GM12878 (cell line): Measurements from ENCODE around the gene PCCB. TPM values are rescaled to one million over a fixed set of nuclear protein-coding genes. Genes with fewer than 3 reads are reported as not detected.

Experiments
- CBFB ChIP-seq: IDR thresholded peaks from 2 replicates; pipeline ENCODE4 v1.6.1; 2016; ENCODE audit warnings: antibody characterized with exemption, low read depth
- CREB1 ChIP-seq: IDR thresholded peaks from 2 replicates; pipeline ENCODE4 v1.6.1; 2012; ENCODE audit warnings: low read depth, mild to moderate bottlenecking, inconsistent platforms
- HDAC2 ChIP-seq: fragments of 200-600 bp; sonication (generic); IDR thresholded peaks from 2 replicates; pipeline ENCODE4 v1.6.1; 2017
- KAT2A ChIP-seq: conservative IDR thresholded peaks from 2 replicates; pipeline ENCODE4 v1.6.1; 2011; ENCODE audit warnings: low read depth, low read length; ENCODE audit not compliant: control insufficient read depth
- KLF5 ChIP-seq: fragments of 450-650 bp; IDR thresholded peaks from 2 replicates; pipeline ENCODE4 v1.6.1; 2014; ENCODE audit warnings: mild to moderate bottlenecking; ENCODE audit not compliant: partially characterized antibody
- NFYA ChIP-seq: IDR thresholded peaks from 2 replicates; pipeline ENCODE4 v1.6.1; 2011; ENCODE audit warnings: low read depth, mild to moderate bottlenecking, low read length, improper control_type of control experiment, borderline replicate concordance
- NFYB ChIP-seq: IDR thresholded peaks from 2 replicates; pipeline ENCODE4 v1.6.1; 2011; ENCODE audit warnings: low read depth, mild to moderate bottlenecking, low read length, improper control_type of control experiment, moderate library complexity; ENCODE audit not compliant: insufficient read depth
- NR2C1 ChIP-seq: fragments of 450-650 bp; IDR thresholded peaks from 2 replicates; pipeline ENCODE4 v1.6.1; 2017; ENCODE audit warnings: antibody characterized with exemption, mild to moderate bottlenecking, moderate library complexity
- RAD51 ChIP-seq: fragments of 450-650 bp; IDR thresholded peaks from 2 replicates; pipeline ENCODE4 v1.6.1; 2016; ENCODE audit warnings: moderate library complexity, mild to moderate bottlenecking, inconsistent platforms
- RELA ChIP-seq: fragments of 450-650 bp; IDR thresholded peaks from 2 replicates; pipeline ENCODE4 v1.8.0; 2014; ENCODE audit warnings: borderline replicate concordance; ENCODE audit not compliant: partially characterized antibody
- SIX5 ChIP-seq: IDR thresholded peaks from 2 replicates; pipeline ENCODE4 v1.6.1; 2011; ENCODE audit warnings: mild to moderate bottlenecking, low read depth, low read length, moderate library complexity; ENCODE audit not compliant: severe bottlenecking
- SMARCA5 ChIP-seq: fragments of 450-650 bp; IDR thresholded peaks from 2 replicates; pipeline ENCODE4 v1.6.1; 2017; ENCODE audit warnings: mild to moderate bottlenecking
- STAT3 ChIP-seq: IDR thresholded peaks from 2 replicates; pipeline ENCODE4 v1.6.1; 2011; ENCODE audit warnings: low read depth, low read length, improper control_type of control experiment
- ZNF207 ChIP-seq: fragments of 450-650 bp; IDR thresholded peaks from 2 replicates; pipeline ENCODE4 v1.6.1; 2014; ENCODE audit warnings: antibody characterized with exemption, mild to moderate bottlenecking, borderline replicate concordance
- polyA plus RNA-seq, 11 experiments: library from polyadenylated mRNA; depleted of rRNA in 4 of 11; unstranded in 6 of 11; stranded (reverse) in 5 of 11; fragments of >200 nt; fragmentation: Nextera tagmentation in 4 of 11; fragmentation: Illumina TruSeq in 1 of 11; extraction: Ambion mirVana in 4 of 11; extraction: Trizol in 1 of 11; gene quantifications; 1 replicate in 1 of 11; 2 replicates in 10 of 11; pipeline versions ENCODE4 v1.2.1 to v1.2.3, GENCODE V29; 2011 to 2016; ENCODE audit warnings: inconsistent platforms in 2 of 11, missing spikeins in 2 of 11, low read depth in 1 of 11
- total RNA-seq, 4 experiments: library from RNA; depleted of rRNA in 3 of 4; stranded (reverse); fragments of >200 nt in 3 of 4; fragmentation: Illumina TruSeq in 1 of 4; extraction: Trizol in 1 of 4; gene quantifications; 2 replicates each; pipeline versions ENCODE4 v1.2.1 to v1.2.3, GENCODE V29; 2013 to 2021
- TF ChIP-seq, protein P1 (sequence below): fragments of 450-650 bp; IDR thresholded peaks from 2 replicates; pipeline ENCODE4 v1.6.1; 2016; ENCODE audit warnings: mild to moderate bottlenecking, moderate library complexity, borderline replicate concordance
- TF ChIP-seq, protein P2 (sequence below): fragments of 450-650 bp; IDR thresholded peaks from 2 replicates; pipeline ENCODE4 v1.6.1; 2016; ENCODE audit warnings: mild to moderate bottlenecking
- TF ChIP-seq, protein P3 (sequence below): IDR thresholded peaks from 2 replicates; pipeline ENCODE4 v1.6.1; 2012; ENCODE audit warnings: low read depth, low read length, improper control_type of control experiment
- TF ChIP-seq, protein P4 (sequence below): fragments of 450-650 bp; IDR thresholded peaks from 2 replicates; pipeline ENCODE4 v1.6.1; 2017; ENCODE audit warnings: borderline replicate concordance
- TF ChIP-seq, protein P5 (sequence below): fragments of 450-650 bp; IDR thresholded peaks from 2 replicates; pipeline ENCODE4 v1.6.1; 2017; ENCODE audit warnings: antibody characterized with exemption, mild to moderate bottlenecking, moderate library complexity

Gene PCCB
- total and polyA plus RNA-seq, 10 of the 15 experiments (the other 5 are each of a cell fraction or from before 2014, with no cell fraction given), result 67.2 to 133 (median 86.9) TPM

DNA sequence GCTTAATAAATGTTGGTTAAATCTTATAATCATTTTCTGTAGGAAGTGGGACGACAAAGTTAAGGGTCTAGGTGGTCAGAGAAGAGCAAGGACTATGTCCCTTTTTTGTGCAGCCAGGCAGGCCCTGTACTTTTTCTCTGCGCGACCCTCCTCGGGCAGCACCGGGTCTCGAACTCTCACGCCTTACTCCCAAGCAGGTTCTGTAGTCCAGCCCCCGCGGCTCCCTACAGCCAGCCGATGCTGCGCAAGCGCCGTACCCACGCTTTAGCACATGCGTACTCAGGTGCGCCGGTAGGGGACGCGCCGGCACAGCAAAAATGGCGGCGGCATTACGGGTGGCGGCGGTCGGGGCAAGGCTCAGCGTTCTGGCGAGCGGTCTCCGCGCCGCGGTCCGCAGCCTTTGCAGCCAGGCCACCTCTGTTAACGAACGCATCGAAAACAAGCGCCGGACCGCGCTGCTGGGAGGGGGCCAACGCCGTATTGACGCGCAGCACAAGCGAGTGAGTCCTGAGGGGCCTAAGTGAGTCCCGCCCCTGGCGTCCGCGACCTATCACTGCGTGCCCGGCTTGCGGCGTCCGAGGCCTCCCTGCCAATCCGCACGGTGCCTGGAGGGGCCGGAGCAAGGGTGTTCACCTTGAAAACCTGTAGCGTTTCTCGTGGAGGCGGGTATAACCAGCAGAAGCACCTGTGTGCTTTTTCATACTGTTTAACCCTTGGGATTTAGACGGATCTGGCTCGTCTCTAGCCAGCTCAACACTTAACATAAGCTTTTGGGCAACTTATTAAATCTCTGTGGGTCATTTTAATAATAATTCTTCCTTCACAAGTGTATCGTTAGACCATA is at the start of gene PCCB (continued):
- TF ChIP-seq, protein P1, sequence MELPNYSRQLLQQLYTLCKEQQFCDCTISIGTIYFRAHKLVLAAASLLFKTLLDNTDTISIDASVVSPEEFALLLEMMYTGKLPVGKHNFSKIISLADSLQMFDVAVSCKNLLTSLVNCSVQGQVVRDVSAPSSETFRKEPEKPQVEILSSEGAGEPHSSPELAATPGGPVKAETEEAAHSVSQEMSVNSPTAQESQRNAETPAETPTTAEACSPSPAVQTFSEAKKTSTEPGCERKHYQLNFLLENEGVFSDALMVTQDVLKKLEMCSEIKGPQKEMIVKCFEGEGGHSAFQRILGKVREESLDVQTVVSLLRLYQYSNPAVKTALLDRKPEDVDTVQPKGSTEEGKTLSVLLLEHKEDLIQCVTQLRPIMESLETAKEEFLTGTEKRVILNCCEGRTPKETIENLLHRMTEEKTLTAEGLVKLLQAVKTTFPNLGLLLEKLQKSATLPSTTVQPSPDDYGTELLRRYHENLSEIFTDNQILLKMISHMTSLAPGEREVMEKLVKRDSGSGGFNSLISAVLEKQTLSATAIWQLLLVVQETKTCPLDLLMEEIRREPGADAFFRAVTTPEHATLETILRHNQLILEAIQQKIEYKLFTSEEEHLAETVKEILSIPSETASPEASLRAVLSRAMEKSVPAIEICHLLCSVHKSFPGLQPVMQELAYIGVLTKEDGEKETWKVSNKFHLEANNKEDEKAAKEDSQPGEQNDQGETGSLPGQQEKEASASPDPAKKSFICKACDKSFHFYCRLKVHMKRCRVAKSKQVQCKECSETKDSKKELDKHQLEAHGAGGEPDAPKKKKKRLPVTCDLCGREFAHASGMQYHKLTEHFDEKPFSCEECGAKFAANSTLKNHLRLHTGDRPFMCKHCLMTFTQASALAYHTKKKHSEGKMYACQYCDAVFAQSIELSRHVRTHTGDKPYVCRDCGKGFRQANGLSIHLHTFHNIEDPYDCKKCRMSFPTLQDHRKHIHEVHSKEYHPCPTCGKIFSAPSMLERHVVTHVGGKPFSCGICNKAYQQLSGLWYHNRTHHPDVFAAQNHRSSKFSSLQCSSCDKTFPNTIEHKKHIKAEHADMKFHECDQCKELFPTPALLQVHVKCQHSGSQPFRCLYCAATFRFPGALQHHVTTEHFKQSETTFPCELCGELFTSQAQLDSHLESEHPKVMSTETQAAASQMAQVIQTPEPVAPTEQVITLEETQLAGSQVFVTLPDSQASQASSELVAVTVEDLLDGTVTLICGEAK, result no peak
- no peak for TF ChIP-seq KAT2A
- TF ChIP-seq RAD51, result no peak
- TF ChIP-seq ZNF207, result peak; percentile 89; the same call in 1 of the 2 replicates
- TF ChIP-seq KLF5, result peak; percentile 61
- TF ChIP-seq RELA, result peak; percentile 59
- TF ChIP-seq, protein P2, sequence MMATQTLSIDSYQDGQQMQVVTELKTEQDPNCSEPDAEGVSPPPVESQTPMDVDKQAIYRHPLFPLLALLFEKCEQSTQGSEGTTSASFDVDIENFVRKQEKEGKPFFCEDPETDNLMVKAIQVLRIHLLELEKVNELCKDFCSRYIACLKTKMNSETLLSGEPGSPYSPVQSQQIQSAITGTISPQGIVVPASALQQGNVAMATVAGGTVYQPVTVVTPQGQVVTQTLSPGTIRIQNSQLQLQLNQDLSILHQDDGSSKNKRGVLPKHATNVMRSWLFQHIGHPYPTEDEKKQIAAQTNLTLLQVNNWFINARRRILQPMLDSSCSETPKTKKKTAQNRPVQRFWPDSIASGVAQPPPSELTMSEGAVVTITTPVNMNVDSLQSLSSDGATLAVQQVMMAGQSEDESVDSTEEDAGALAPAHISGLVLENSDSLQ, result peak; percentile 80
- TF ChIP-seq SIX5, result no peak
- TF ChIP-seq CBFB, result no peak
- TF ChIP-seq HDAC2, result 0 out of 2 replicates have a peak, but pooled peaks have one; percentile 14
- TF ChIP-seq NR2C1, result 0 out of 2 replicates have a peak, but pooled peaks have one; percentile 7
- TF ChIP-seq STAT3, result no peak
- peak; percentile 34; the same call in 1 of the 2 replicates for TF ChIP-seq SMARCA5
- TF ChIP-seq, protein P3, sequence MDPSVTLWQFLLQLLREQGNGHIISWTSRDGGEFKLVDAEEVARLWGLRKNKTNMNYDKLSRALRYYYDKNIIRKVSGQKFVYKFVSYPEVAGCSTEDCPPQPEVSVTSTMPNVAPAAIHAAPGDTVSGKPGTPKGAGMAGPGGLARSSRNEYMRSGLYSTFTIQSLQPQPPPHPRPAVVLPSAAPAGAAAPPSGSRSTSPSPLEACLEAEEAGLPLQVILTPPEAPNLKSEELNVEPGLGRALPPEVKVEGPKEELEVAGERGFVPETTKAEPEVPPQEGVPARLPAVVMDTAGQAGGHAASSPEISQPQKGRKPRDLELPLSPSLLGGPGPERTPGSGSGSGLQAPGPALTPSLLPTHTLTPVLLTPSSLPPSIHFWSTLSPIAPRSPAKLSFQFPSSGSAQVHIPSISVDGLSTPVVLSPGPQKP, result no peak
- TF ChIP-seq NFYA, result no peak
- TF ChIP-seq, protein P4, sequence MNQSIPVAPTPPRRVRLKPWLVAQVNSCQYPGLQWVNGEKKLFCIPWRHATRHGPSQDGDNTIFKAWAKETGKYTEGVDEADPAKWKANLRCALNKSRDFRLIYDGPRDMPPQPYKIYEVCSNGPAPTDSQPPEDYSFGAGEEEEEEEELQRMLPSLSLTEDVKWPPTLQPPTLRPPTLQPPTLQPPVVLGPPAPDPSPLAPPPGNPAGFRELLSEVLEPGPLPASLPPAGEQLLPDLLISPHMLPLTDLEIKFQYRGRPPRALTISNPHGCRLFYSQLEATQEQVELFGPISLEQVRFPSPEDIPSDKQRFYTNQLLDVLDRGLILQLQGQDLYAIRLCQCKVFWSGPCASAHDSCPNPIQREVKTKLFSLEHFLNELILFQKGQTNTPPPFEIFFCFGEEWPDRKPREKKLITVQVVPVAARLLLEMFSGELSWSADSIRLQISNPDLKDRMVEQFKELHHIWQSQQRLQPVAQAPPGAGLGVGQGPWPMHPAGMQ, result no peak
- TF ChIP-seq CREB1, result peak; percentile 81; the same call in 1 of the 2 replicates
- peak; percentile 84 for TF ChIP-seq NFYB
- TF ChIP-seq, protein P5, sequence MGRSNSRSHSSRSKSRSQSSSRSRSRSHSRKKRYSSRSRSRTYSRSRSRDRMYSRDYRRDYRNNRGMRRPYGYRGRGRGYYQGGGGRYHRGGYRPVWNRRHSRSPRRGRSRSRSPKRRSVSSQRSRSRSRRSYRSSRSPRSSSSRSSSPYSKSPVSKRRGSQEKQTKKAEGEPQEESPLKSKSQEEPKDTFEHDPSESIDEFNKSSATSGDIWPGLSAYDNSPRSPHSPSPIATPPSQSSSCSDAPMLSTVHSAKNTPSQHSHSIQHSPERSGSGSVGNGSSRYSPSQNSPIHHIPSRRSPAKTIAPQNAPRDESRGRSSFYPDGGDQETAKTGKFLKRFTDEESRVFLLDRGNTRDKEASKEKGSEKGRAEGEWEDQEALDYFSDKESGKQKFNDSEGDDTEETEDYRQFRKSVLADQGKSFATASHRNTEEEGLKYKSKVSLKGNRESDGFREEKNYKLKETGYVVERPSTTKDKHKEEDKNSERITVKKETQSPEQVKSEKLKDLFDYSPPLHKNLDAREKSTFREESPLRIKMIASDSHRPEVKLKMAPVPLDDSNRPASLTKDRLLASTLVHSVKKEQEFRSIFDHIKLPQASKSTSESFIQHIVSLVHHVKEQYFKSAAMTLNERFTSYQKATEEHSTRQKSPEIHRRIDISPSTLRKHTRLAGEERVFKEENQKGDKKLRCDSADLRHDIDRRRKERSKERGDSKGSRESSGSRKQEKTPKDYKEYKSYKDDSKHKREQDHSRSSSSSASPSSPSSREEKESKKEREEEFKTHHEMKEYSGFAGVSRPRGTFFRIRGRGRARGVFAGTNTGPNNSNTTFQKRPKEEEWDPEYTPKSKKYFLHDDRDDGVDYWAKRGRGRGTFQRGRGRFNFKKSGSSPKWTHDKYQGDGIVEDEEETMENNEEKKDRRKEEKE, result no peak
